GM10847 (cell line): ENCODE data around the gene SHC4.

Experiments
- POLR2A ChIP-seq: IDR thresholded peaks from 2 replicates; pipeline ENCODE4 v1.6.1; 2011; ENCODE audit not compliant: insufficient read length; ENCODE audit errors: extremely low read depth

Gene SHC4

DNA sequence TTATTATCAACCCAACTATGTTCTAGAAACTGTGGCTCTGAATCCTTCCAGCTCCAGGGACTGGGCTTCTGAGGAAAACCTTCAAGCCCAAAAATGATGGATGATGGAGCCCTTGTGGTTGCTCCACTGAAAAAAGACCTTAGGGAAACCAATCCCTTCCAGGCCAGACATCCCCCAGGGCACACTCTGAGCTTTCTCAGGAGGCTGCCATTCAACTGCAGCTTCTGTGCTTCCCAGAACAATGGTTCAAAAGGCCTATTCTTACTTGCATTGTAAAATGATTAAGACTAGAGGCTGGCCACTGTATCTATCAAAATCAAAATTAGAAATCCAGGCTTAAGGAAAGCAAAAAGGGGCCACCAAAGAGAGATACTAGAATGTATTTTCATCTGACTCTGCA lies 58.5 kb downstream of the SHC4 start:
- no peak for TF ChIP-seq POLR2A

DNA sequence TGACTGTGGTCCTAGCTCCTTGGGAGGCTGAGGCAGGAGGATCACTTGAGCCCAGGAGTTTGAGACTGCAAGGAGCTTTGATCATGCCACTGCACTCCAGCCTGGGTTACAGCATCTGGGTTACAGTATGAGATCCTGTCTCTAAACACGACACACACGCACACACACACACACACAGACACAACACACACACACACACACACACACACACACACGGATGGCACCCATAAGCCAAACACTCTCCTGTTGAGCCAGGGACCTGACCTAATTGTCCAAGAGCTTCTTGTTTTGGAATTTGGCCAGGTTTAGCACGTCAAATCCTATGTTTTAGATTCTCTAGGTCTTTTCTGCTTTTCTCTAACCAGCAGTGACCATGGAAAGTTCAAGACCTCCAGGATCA lies 59.0 kb downstream of the SHC4 start:
- no peak for TF ChIP-seq POLR2A

DNA sequence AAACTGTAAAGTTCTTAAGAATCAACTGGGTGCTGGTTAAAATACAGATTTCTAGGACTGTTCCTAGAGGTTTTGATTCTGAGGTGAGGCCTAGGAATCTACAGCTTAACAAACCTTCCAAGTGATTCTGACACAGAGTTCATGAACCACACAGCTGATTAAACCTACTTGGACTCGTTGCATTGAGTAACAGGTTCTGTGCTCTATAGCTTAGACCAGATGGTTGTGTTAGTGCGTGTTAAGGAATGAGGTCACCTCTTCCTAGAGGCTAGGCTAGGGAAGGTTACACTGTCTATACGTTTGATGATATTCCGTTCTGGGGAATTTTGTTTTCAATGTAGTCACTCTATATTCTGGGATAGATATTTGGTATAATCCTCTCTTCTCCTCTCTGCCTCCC lies 63.9 kb downstream of the SHC4 start:
- TF ChIP-seq POLR2A = no peak

DNA sequence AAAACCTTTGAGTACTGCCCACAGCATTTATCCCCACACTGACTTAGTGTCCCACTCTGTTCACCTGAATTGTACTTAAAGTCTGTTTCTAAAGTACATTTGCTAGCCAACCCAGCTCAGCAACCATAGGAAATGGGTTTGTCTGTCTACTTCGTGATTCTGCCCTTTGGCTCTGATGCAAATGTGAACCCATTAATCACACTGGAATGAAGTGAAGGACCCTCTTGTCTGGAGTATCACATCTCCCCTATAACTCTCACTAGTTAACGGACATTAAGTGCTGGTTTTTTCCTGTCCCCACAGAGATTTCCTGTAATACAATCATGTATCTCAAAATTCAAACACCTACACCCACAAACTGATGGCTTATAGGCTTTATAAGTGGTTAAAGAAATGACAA lies 65.3 kb downstream of the SHC4 start:
- no peak for TF ChIP-seq POLR2A

DNA sequence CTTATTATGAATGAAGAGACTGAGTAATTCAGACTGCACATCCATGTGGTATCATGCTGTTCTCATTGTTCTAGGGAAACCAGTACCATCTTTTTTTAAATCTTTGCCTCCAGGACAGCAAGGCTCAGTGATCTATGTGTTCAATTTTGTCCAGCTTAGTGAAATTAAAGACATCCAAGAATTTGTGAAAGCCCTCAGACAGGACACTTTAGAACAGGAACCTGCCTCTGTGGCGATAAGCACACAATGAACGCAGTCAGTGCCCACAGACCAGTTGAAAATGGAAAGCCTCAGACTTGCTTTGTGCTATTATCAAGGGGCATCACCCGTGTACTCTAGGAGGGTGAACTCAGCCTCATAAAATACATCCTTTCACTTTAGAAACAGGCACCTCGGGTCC lies 65.7 kb downstream of the SHC4 start:
- TF ChIP-seq POLR2A = no peak

DNA sequence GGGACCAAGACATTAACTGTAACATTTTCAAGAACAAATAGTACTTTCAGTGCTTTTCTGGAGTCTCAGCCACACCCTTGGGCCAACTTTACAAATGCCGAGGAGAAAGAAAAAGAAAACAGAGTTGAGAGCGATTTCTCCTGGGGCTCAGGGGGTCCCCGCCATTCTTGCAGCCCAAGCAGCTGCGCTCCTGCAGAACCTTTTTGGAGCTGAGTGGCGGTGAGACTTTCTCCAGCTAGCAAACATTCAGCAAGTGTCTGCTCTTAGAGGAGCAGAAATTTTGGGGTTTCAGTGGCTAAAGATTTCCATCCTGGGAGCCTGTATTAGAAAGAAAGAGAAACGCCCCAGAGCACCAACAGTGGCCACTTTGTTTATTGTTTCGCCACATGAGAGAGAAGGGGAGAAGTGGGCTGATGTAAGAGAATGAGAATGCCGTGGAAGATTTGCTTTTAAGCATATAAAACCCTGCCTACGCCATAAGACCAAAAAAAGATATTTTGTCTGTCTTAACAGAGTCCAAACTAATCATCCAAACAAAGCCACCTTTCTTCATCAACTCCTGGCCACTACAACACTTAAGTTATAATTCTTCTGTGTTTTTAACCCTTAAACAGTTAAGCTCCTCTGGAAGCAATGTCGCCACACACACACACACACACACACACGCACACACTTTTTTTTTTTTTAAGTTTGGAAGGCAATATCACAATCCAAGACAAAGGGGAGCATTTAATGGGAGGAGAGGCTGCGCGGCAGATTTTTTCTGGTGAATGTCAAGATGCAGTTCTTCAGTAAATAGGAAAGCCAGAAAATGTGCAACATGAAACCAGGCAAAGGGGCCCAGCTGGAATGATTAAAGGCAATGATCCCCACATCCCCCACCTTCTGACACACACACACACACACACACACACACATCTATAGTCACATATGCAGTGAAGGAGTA lies 66.6 kb downstream of the SHC4 start:
- no peak for TF ChIP-seq POLR2A

DNA sequence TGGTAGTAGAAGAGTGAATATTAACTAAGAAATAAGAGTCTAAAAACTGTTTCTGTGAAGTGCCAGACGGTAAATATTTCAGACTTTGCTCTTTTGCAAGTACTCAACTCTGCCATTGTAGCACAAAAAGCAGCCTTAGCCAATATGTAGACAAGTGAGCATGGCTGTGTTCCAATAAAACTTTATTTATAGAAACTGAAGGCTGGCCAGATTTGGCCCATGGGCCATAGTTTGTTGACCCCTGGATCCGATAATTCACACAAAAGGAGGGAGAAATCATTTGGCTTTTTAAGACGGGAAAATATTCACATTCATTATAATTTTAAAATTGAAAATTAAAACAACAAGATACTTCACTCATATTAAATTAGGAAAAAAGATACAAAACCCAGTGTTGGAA lies 70.4 kb downstream of the SHC4 start:
- TF ChIP-seq POLR2A = no peak

DNA sequence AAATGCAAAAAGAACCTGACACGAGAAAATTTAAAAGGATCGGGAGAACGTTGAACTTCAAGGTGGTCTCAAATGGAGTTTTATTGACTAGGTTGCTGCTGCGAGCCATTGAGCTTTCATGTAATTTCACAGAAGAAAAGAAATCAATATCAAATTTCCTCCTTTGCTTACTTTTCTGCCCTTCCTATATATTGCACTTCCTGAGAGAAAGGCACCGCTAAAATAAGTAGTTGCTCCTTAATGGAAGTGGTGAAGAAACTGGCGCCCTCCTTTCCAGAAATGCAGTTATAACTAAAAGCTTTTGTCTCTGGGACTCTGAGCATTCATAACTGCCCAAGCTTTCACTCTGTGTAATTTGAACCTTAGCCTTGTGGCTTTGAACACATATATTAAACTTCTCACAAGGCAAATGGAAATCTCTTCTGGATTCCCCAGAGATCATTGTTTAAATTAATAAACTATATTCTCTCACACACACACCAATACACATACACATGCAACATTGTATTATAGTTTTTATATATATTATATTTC lies 72.4 kb downstream of the SHC4 start:
- no peak for TF ChIP-seq POLR2A

DNA sequence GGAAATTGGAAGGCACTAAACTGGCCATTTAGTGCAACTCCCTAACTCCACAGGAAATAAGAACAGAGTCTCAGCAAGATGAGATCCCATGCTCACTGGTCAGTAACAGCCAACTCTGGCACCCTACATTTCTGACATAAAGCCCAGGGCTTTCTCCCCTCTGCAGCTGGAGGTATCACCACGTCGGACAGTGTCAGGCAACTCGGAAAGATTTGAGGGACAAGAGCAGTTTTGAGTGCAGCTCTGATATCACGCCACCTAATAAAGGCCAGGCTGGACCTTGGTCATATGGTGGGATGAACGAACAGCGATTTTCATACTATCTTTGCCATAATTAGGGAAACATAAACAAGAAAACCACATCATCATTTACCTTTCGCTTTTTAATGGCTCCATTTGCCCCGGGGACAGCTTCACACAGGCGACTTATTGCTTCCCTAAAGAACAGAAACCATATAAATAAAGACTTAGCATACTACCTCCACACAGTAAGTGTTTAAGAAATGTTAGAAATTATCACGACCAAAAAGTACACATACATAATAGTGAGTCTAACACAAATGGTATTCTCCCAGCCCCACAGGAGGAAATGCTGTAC lies 73.2 kb downstream of the SHC4 start:
- TF ChIP-seq POLR2A = no peak

DNA sequence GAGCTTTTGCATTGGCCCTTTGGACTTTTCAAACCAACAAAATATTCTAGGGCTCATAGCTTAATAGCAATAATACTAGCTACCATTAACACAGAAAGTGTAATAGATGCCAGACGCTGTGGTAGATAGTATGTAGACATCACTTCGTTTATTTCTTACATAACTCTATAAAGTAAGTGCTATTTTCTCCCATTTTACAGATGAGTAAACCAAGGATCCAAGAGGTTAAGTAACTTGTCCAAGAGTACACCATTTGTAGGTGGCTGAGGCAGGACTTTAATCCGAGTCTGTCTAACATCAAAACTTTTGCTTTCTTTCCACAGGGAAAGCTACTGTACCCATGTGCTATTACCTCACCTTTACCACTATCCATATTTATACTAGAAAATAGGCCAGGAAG lies 73.8 kb downstream of the SHC4 start:
- TF ChIP-seq POLR2A = no peak

DNA sequence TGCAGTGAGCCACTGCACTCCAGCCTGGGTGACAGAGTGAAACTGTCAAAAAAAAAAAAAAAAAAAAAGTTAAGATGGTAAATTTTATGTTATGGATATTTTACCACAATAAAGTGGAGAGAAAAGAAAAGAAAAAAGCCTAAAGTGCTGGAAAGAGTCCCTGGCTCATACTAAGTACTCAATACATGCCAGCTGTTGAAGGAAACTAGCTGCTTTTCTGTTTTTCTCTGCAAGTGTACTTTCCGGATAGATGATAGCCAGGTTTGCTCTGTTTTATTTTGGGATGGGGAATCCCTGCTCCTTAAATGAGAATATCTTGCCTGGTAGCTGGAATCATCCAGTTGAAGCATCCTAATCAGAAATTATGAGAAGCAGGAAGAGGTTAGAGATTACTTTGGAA lies 74.9 kb downstream of the SHC4 start:
- no peak for TF ChIP-seq POLR2A

DNA sequence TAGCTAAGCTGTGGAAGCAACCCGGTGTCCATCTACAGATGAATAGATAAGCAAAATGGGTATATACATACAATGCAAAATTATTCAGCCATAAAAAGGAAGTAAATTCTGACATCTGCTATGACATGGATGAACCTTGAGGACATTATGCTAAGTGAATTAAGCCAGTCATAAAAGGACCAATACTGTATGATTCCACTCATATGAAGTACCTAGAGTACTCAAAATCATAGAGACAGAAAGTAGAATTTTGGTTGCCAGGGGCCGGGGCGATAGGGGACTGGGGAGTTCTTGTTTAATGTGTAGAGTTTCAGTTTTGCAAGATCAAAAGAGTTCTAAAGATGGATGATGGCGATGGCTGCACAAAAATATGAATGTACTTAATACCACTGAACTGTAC lies 75.5 kb downstream of the SHC4 start:
- TF ChIP-seq POLR2A = no peak

DNA sequence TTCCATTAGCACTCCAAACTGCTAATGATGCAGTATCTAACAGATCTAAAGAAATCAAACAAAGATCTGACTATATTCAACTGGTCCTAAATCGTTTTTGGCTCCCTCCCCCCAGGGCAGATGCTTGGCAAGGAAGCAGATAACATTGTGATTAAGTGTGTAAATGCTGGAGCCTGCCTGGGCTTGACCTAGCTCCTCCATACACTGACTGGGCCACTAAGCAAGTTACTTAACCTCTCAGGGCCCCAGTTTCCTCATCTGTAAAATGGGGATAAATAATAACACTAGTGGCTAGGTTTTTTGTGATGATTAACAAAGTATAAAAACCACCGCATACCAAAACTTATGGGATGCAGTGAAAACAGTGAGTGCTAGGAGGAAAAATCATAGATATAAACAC lies 76.6 kb downstream of the SHC4 start:
- TF ChIP-seq POLR2A = no peak

DNA sequence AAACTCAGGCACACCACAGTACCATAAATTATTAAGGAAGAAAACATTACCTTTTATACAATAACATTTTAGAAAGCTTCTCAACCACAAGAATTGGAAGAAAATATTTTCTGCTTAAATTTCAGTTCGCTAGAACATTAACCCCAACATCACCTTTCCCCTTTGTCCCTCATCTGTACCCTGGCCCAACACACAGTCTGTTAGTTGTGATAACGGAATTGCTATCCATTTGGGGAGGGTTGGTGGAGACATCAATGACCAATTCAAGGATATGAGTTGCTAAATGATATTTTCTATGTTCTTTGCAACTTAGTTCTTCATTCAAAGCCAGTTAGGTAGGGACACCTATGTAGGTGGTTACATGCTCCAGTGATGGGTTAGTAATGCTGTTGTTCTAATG lies 80.0 kb downstream of the SHC4 start:
- TF ChIP-seq POLR2A = no peak

DNA sequence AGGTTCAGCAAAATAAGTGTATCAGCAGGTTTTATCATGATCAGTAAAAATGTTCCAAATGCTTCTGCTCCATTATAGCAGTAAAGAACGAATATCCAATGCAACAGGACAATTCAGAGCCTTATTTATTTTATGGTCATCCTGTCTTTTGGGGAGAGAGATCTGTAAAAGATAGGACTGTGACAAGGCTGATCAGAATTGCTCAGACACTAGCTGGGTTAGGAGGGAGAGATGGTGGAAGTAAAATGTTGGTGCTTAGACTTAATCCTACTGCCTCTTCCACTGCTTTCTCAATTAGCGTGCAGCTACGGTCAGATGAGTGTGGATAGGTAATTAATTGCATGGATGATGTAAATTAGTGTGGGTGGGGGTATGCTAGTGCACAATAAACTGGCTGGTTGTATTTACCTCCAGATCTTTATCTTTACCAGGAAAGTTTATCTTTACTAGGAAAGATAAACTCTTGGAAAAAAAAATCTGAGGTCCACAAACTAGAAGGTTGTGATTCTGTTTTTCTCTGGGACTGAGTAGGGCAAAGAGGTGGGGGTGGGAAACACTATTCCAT lies 83.6 kb downstream of the SHC4 start:
- no peak for TF ChIP-seq POLR2A
